HEK293 (cell line): ENCODE measurements around the gene PLPPR2.

Experiments
- CTCF ChIA-PET: fragments of 350-600 bp; formaldehyde crosslinking; extraction: SDS; loops from one replicate; lab custom pipeline; 2021; ENCODE audit warnings: antibody characterized with exemption; lab: Yijun Ruan, JAX
- POLR2A ChIA-PET: fragments of 300-600 bp; formaldehyde crosslinking; extraction: SDS; loops from one replicate; lab custom pipeline; 2020; ENCODE audit warnings: antibody characterized with exemption, inconsistent platforms; lab: Yijun Ruan, JAX
- H3K27ac ChIP-seq: fragments of 200-500 bp; sonication (Bioruptor generic); 2 replicates; pipeline ENCODE4 v1.5.1; 2014; ENCODE audit warnings: low read depth, low read length, control low read depth, inconsistent platforms; ENCODE audit errors: extremely low read depth
- H3K36me3 ChIP-seq, 2 experiments: fragments of 200-500 bp in 1 of 2; sonication (Bioruptor generic) in 1 of 2; 1 replicate in 1 of 2; 2 replicates in 1 of 2; pipeline ENCODE4 v1.5.1; 2014 to 2017; ENCODE audit warnings: inconsistent platforms in 2 of 2, low read length in 2 of 2; ENCODE audit not compliant: control insufficient read depth in 2 of 2, insufficient read depth in 1 of 2
- H3K4me1 ChIP-seq: fragments of 200-500 bp; sonication (Bioruptor generic); 2 replicates; pipeline ENCODE4 v1.5.1; 2014; ENCODE audit warnings: mild to moderate bottlenecking, low read length, inconsistent platforms; ENCODE audit not compliant: control insufficient read depth, insufficient read depth
- H3K4me3 ChIP-seq: 2 replicates; pipeline ENCODE4 v1.5.1; 2011; ENCODE audit warnings: low read depth, mild to moderate bottlenecking, control low read depth, low read length, moderate library complexity
- H3K9me3 ChIP-seq: fragments of 200-500 bp; sonication (Bioruptor generic); 2 replicates; pipeline ENCODE4 v1.5.1; 2014; ENCODE audit warnings: low read depth, low read length, inconsistent platforms; ENCODE audit not compliant: control insufficient read depth, insufficient read depth
- HOXC10 ChIP-seq: sonication (generic); formaldehyde crosslinking; IDR thresholded peaks from 2 replicates; pipeline ENCODE4 v1.8.1; 2023; ENCODE audit warnings: mild to moderate bottlenecking, missing genetic modification reagents
- ZBTB21 ChIP-seq: fragments of 450-650 bp; formaldehyde crosslinking; IDR thresholded peaks from 2 replicates; pipeline ENCODE4 v1.5.1; 2017; ENCODE audit warnings: missing biosample characterization, missing genetic modification characterization
- ZBTB48 ChIP-seq: fragments of 450-650 bp; formaldehyde crosslinking; IDR thresholded peaks from 2 replicates; pipeline ENCODE4 v1.5.1; 2016; ENCODE audit warnings: missing biosample characterization, missing genetic modification characterization
- ZNF112 ChIP-seq: fragments of 450-650 bp; formaldehyde crosslinking; IDR thresholded peaks from 2 replicates; pipeline ENCODE4 v1.5.0; 2017; ENCODE audit warnings: missing biosample characterization, missing genetic modification characterization
- ZNF140 ChIP-seq: fragments of 450-650 bp; formaldehyde crosslinking; IDR thresholded peaks from 2 replicates; pipeline ENCODE4 v1.5.1; 2016; ENCODE audit warnings: missing biosample characterization, missing genetic modification characterization
- ZNF292 ChIP-seq: fragments of 450-650 bp; formaldehyde crosslinking; IDR thresholded peaks from 2 replicates; pipeline ENCODE4 v1.5.1; 2016; ENCODE audit warnings: low read depth, missing biosample characterization, missing genetic modification characterization, borderline replicate concordance
- ZNF324 ChIP-seq: fragments of 450-650 bp; formaldehyde crosslinking; IDR thresholded peaks from 2 replicates; pipeline ENCODE4 v1.5.1; 2016; ENCODE audit warnings: missing biosample characterization, missing genetic modification characterization
- ZNF335 ChIP-seq: fragments of 450-650 bp; formaldehyde crosslinking; conservative IDR thresholded peaks from 2 replicates; pipeline ENCODE4 v1.5.1; 2016; ENCODE audit warnings: missing biosample characterization, missing genetic modification characterization
- ZNF341 ChIP-seq: fragments of 450-650 bp; formaldehyde crosslinking; IDR thresholded peaks from 2 replicates; pipeline ENCODE4; 2016; ENCODE audit warnings: low read depth, missing biosample characterization, missing genetic modification characterization
- ZNF549 ChIP-seq: fragments of 450-650 bp; IDR thresholded peaks from 2 replicates; pipeline ENCODE4 v1.5.1; 2018; ENCODE audit warnings: missing biosample characterization, missing genetic modification characterization, mild to moderate bottlenecking, inconsistent platforms, moderate library complexity
- ZNF600 ChIP-seq: fragments of 450-650 bp; formaldehyde crosslinking; IDR thresholded peaks from 2 replicates; pipeline ENCODE4 v1.5.1; 2016; ENCODE audit warnings: missing biosample characterization, missing genetic modification characterization
- ZNF660 ChIP-seq: fragments of 450-650 bp; IDR thresholded peaks from 2 replicates; pipeline ENCODE4 v1.5.1; 2018; ENCODE audit warnings: missing biosample characterization, mild to moderate bottlenecking, missing genetic modification characterization
- ZNF670 ChIP-seq: fragments of 450-650 bp; formaldehyde crosslinking; IDR thresholded peaks from 2 replicates; pipeline ENCODE4 v1.5.1; 2016; ENCODE audit warnings: missing biosample characterization, missing genetic modification characterization, low read depth
- ZNF76 ChIP-seq: fragments of 450-650 bp; formaldehyde crosslinking; IDR thresholded peaks from 2 replicates; pipeline ENCODE4; 2016; ENCODE audit warnings: low read depth, missing biosample characterization, missing genetic modification characterization, borderline replicate concordance
- ZNF791 ChIP-seq: fragments of 450-650 bp; formaldehyde crosslinking; IDR thresholded peaks from 2 replicates; pipeline ENCODE4 v1.5.1; 2016; ENCODE audit warnings: missing biosample characterization, missing genetic modification characterization
- TF ChIP-seq, protein P1 (sequence below): fragments of 450-650 bp; formaldehyde crosslinking; IDR thresholded peaks from 2 replicates; pipeline ENCODE4 v1.5.1; 2016; ENCODE audit warnings: missing biosample characterization, missing genetic modification characterization
- TF ChIP-seq, protein P2 (sequence below): sonication (generic); formaldehyde crosslinking; IDR thresholded peaks from 2 replicates; pipeline ENCODE4 v1.8.1; 2022; ENCODE audit warnings: mild to moderate bottlenecking, moderate library complexity, missing genetic modification reagents
- TF ChIP-seq, protein P3 (sequence below): fragments of 450-650 bp; formaldehyde crosslinking; IDR thresholded peaks from 2 replicates; pipeline ENCODE4 v1.5.1; 2016; ENCODE audit warnings: missing biosample characterization, missing genetic modification characterization
- TF ChIP-seq, protein P4 (sequence below): fragments of 450-650 bp; formaldehyde crosslinking; IDR thresholded peaks from 2 replicates; pipeline ENCODE4 v1.5.1; 2016; ENCODE audit warnings: missing biosample characterization, missing genetic modification characterization
- TF ChIP-seq, protein P5 (sequence below): fragments of 450-650 bp; formaldehyde crosslinking; IDR thresholded peaks from 2 replicates; pipeline ENCODE4 v1.5.1; 2016; ENCODE audit warnings: missing biosample characterization, missing genetic modification characterization
- TF ChIP-seq, protein P6 (sequence below): fragments of 450-650 bp; formaldehyde crosslinking; IDR thresholded peaks from 2 replicates; pipeline ENCODE4 v1.5.1; 2016; ENCODE audit warnings: missing biosample characterization, missing genetic modification characterization

Gene PLPPR2

DNA sequence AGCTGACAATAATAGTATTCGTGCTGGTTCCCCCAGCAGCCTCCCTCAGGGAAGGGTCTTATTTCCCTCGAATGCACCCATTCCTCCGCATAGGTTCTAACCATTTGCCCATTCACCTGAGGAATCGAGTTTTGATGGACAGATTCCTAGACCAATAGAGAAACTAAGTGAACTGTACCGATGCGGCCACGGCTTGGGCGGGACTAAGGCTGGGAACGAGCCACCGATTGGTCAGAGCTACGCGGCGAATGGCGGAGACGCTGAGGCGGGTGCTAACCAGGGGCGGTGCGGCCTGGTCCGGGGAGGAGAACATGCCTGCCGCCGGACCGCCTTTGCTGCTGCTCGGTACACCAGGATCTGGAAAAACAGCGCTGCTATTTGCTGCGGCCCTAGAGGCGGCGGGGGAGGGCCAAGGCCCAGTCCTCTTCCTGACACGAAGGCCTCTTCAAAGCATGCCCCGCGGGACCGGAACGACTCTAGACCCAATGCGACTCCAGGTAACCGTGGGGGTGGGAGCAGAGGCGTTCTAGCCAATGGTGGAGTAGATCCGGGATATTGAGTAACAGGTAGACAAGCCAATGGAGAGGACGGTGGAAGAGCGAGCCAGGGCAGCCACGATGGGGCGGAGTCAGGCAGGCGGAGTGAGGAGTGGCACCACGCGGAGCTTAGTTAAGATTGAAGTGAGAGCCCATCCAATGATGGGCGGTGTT, 19.4 kb downstream of the PLPPR2 start, which contains the start of gene SWSAP1 (continued):
- TF ChIP-seq HOXC10 (CRISPR knock-in tag) (no peak), ZNF112 (tag by site-specific recombination) (no peak)

DNA sequence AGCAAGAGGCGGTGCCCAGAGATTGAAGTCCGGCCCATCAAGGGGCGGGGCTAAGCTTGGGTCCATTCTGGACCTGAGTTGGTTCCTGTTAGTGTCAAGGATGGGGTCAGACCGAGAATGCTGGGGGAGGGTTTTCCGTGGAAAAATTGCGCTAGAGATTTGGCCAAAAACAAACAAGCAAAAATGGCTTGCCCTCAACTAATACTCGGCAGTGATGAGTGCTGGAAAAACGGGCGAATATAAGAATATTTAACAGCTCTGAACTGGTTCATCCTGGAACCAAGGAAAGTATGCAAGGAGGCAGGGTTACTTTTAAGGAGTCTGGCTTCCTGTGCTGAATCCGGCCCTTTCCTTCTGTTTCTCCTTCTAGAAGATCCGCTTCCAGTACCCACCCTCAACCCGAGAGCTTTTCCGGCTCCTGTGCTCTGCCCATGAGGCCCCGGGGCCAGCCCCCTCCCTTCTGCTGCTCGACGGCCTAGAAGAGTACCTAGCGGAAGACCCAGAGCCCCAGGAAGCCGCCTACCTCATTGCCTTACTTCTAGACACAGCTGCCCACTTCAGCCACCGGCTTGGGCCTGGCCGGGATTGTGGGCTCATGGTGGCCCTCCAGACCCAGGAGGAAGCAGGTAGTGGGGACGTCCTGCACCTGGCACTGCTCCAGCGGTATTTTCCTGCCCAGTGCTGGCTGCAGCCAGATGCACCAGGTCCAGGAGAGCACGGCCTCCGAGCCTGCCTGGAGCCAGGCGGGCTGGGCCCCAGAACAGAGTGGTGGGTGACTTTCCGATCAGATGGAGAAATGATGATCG, 20.1 kb downstream of the PLPPR2 start:
- Histone ChIP-seq H3K4me1 (peaks cover 4% of the 10 kb centered on the region; the same call in 1 of the 2 replicates), H3K4me3 (peak overlapping the region; percentile 33), H3K27ac (peak overlapping the region; percentile 7; the same call in 1 of the 2 replicates), H3K9me3 (no peaks in the 10 kb centered on the region), H3K36me3 (peaks cover 0 to 21% of the 10 kb centered on the region in 2 experiments; a peak in 2 of 3 replicates)
- ChIA-PET CTCF (interaction anchor here (0.6 to 2.0 kb wide), 10 partner anchors 8 to 250 kb away, joined by 3 to 9 read pairs (median 3); no protein-coding TSS in a partner anchor), POLR2A (interaction anchor here (0.5 to 2.3 kb wide), 26 partner anchors 8 to 957 kb away, joined by 3 to 36 read pairs (median 5); partner anchors contain the start of genes CCDC159, ELOF1, EPOR and ODAD3)
- TF ChIP-seq, protein P1, sequence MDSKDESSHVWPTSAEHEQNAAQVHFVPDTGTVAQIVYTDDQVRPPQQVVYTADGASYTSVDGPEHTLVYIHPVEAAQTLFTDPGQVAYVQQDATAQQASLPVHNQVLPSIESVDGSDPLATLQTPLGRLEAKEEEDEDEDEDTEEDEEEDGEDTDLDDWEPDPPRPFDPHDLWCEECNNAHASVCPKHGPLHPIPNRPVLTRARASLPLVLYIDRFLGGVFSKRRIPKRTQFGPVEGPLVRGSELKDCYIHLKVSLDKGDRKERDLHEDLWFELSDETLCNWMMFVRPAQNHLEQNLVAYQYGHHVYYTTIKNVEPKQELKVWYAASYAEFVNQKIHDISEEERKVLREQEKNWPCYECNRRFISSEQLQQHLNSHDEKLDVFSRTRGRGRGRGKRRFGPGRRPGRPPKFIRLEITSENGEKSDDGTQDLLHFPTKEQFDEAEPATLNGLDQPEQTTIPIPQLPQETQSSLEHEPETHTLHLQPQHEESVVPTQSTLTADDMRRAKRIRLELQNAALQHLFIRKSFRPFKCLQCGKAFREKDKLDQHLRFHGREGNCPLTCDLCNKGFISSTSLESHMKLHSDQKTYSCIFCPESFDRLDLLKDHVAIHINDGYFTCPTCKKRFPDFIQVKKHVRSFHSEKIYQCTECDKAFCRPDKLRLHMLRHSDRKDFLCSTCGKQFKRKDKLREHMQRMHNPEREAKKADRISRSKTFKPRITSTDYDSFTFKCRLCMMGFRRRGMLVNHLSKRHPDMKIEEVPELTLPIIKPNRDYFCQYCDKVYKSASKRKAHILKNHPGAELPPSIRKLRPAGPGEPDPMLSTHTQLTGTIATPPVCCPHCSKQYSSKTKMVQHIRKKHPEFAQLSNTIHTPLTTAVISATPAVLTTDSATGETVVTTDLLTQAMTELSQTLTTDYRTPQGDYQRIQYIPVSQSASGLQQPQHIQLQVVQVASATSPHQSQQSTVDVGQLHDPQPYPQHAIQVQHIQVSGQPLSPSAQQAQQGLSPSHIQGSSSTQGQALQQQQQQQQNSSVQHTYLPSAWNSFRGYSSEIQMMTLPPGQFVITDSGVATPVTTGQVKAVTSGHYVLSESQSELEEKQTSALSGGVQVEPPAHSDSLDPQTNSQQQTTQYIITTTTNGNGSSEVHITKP, result 0 out of 2 replicates have a peak, but pooled peaks have one; percentile 7
- peak; percentile 31; the same call in 1 of the 2 replicates for TF ChIP-seq ZNF600
- TF ChIP-seq, protein P2, sequence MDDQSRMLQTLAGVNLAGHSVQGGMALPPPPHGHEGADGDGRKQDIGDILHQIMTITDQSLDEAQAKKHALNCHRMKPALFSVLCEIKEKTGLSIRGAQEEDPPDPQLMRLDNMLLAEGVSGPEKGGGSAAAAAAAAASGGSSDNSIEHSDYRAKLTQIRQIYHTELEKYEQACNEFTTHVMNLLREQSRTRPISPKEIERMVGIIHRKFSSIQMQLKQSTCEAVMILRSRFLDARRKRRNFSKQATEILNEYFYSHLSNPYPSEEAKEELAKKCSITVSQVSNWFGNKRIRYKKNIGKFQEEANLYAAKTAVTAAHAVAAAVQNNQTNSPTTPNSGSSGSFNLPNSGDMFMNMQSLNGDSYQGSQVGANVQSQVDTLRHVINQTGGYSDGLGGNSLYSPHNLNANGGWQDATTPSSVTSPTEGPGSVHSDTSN (CRISPR knock-in tag), result no peak
- TF ChIP-seq, protein P3, sequence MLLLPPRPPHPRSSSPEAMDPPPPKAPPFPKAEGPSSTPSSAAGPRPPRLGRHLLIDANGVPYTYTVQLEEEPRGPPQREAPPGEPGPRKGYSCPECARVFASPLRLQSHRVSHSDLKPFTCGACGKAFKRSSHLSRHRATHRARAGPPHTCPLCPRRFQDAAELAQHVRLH (tag by site-specific recombination), result peak; percentile 45; the same call in 1 of the 2 replicates
- 0 out of 2 replicates have a peak, but pooled peaks have one; percentile 16 for TF ChIP-seq ZBTB21
- TF ChIP-seq ZNF791, result no peak
- 0 out of 2 replicates have a peak, but pooled peaks have one; percentile 28 for TF ChIP-seq ZNF341 (tag by site-specific recombination)
- peak; percentile 56 for TF ChIP-seq ZNF76 (tag by site-specific recombination)
- no peak for TF ChIP-seq ZNF292 (tag by site-specific recombination)
- TF ChIP-seq ZNF324 (tag by site-specific recombination), result 0 out of 2 replicates have a peak, but pooled peaks have one; percentile 35
- no peak for TF ChIP-seq ZNF140 (tag by site-specific recombination)
- no peak for TF ChIP-seq ZNF549 (tag by site-specific recombination)
- TF ChIP-seq, protein P4, sequence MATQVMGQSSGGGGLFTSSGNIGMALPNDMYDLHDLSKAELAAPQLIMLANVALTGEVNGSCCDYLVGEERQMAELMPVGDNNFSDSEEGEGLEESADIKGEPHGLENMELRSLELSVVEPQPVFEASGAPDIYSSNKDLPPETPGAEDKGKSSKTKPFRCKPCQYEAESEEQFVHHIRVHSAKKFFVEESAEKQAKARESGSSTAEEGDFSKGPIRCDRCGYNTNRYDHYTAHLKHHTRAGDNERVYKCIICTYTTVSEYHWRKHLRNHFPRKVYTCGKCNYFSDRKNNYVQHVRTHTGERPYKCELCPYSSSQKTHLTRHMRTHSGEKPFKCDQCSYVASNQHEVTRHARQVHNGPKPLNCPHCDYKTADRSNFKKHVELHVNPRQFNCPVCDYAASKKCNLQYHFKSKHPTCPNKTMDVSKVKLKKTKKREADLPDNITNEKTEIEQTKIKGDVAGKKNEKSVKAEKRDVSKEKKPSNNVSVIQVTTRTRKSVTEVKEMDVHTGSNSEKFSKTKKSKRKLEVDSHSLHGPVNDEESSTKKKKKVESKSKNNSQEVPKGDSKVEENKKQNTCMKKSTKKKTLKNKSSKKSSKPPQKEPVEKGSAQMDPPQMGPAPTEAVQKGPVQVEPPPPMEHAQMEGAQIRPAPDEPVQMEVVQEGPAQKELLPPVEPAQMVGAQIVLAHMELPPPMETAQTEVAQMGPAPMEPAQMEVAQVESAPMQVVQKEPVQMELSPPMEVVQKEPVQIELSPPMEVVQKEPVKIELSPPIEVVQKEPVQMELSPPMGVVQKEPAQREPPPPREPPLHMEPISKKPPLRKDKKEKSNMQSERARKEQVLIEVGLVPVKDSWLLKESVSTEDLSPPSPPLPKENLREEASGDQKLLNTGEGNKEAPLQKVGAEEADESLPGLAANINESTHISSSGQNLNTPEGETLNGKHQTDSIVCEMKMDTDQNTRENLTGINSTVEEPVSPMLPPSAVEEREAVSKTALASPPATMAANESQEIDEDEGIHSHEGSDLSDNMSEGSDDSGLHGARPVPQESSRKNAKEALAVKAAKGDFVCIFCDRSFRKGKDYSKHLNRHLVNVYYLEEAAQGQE (tag by site-specific recombination), result 0 out of 2 replicates have a peak, but pooled peaks have one; percentile 22
- peak; percentile 71; the same call in 1 of the 2 replicates for TF ChIP-seq ZNF660 (tag by site-specific recombination)
- TF ChIP-seq, protein P5, sequence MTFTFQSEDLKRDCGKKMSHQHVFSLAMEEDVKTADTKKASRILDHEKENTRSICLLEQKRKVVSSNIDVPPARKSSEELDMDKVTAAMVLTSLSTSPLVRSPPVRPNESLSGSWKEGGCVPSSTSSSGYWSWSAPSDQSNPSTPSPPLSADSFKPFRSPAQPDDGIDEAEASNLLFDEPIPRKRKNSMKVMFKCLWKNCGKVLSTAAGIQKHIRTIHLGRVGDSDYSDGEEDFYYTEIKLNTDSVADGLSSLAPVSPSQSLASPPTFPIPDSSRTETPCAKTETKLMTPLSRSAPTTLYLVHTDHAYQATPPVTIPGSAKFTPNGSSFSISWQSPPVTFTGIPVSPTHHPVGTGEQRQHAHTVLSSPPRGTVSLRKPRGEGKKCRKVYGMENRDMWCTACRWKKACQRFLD, result no peak
- TF ChIP-seq, protein P6, sequence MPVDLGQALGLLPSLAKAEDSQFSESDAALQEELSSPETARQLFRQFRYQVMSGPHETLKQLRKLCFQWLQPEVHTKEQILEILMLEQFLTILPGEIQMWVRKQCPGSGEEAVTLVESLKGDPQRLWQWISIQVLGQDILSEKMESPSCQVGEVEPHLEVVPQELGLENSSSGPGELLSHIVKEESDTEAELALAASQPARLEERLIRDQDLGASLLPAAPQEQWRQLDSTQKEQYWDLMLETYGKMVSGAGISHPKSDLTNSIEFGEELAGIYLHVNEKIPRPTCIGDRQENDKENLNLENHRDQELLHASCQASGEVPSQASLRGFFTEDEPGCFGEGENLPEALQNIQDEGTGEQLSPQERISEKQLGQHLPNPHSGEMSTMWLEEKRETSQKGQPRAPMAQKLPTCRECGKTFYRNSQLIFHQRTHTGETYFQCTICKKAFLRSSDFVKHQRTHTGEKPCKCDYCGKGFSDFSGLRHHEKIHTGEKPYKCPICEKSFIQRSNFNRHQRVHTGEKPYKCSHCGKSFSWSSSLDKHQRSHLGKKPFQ (tag by site-specific recombination), result no peak
- no peak for TF ChIP-seq ZBTB48 (tag by site-specific recombination)
- no peak for TF ChIP-seq ZNF670 (tag by site-specific recombination)
- peak; percentile 96 for TF ChIP-seq ZNF335
